Loucy (cell line): ENCODE data around the gene TOB1.

ENCODE experiments used
- H2AFZ ChIP-seq: fragments of 200-600 bp; sonication (generic); 2 replicates; pipeline ENCODE4 v1.6.0; 2016; ENCODE audit warnings: antibody characterized with exemption, mild to moderate bottlenecking, low read length, moderate library complexity
- H3F3A ChIP-seq: fragments of 200-600 bp; 2 replicates; pipeline ENCODE4 v1.6.0; 2016; ENCODE audit warnings: antibody characterized with exemption, low read depth, mild to moderate bottlenecking
- H3K27me3 ChIP-seq: fragments of 200-600 bp; sonication (generic); 2 replicates; pipeline ENCODE4 v1.6.1; 2014; ENCODE audit warnings: low read length, mild to moderate bottlenecking; ENCODE audit not compliant: insufficient read depth, poor library complexity, severe bottlenecking
- H3K36me3 ChIP-seq: fragments of 200-600 bp; sonication (generic); 2 replicates; pipeline ENCODE4 v1.6.1; 2016; ENCODE audit warnings: low read length; ENCODE audit not compliant: insufficient read depth
- H3K4me1 ChIP-seq: fragments of 200-600 bp; sonication (generic); 2 replicates; pipeline ENCODE4 v1.5.1; 2014; ENCODE audit warnings: low read length, mild to moderate bottlenecking; ENCODE audit not compliant: insufficient read depth, poor library complexity, severe bottlenecking
- H3K4me2 ChIP-seq: fragments of 200-600 bp; sonication (generic); 2 replicates; pipeline ENCODE4 v1.6.0; 2014; ENCODE audit warnings: antibody characterized with exemption, low read length, low read depth, mild to moderate bottlenecking; ENCODE audit not compliant: poor library complexity, severe bottlenecking
- H3K4me3 ChIP-seq: fragments of 200-600 bp; sonication (generic); 2 replicates; pipeline ENCODE4 v1.5.1; 2014; ENCODE audit warnings: low read length, mild to moderate bottlenecking, mixed read lengths; ENCODE audit not compliant: poor library complexity, severe bottlenecking
- H3K79me2 ChIP-seq: fragments of 200-600 bp; sonication (generic); 2 replicates; pipeline ENCODE4 v1.6.1; 2014; ENCODE audit warnings: low read length; ENCODE audit not compliant: insufficient read depth
- H3K9ac ChIP-seq: fragments of 200-600 bp; sonication (generic); 2 replicates; pipeline ENCODE4 v1.6.0; 2014; ENCODE audit warnings: mild to moderate bottlenecking, low read depth, low read length, moderate library complexity; ENCODE audit not compliant: poor library complexity, severe bottlenecking
- H3K9me2 ChIP-seq: fragments of 200-600 bp; sonication (generic); replicated peaks from 2 replicates; pipeline ENCODE4 v1.6.1; 2016; ENCODE audit warnings: low read depth, low read length, mixed read lengths
- H3K9me3 ChIP-seq: fragments of 200-600 bp; sonication (generic); 2 replicates; pipeline ENCODE4 v1.6.1; 2014; ENCODE audit warnings: mild to moderate bottlenecking, antibody characterized with exemption, low read length, low read depth; ENCODE audit not compliant: insufficient read depth
- H4K20me1 ChIP-seq: fragments of 200-600 bp; sonication (generic); 2 replicates; pipeline ENCODE4 v1.6.0; 2014; ENCODE audit warnings: antibody characterized with exemption, low read length, mild to moderate bottlenecking; ENCODE audit not compliant: insufficient read depth, poor library complexity, severe bottlenecking
- CTCF ChIP-seq: fragments of 200-600 bp; sonication (generic); conservative IDR thresholded peaks from 2 replicates; pipeline ENCODE4 v1.5.1; 2014; ENCODE audit warnings: mild to moderate bottlenecking, antibody characterized with exemption, low read length
- EZH2phosphoT487 ChIP-seq: fragments of 200-600 bp; IDR thresholded peaks from 2 replicates; pipeline ENCODE4 v1.6.1; 2018; ENCODE audit warnings: antibody characterized with exemption, mild to moderate bottlenecking, moderate library complexity, borderline replicate concordance

The TOB1 gene

GRCh38 chr17:50844117-50844700 is 21.9 kb downstream of the TOB1 start:
- H3K4me3 ChIP-seq = no peak overlapping the region
- no peaks in the 10 kb centered on the region for H3K79me2 ChIP-seq
- H3K9me3 ChIP-seq = no peaks in the 10 kb centered on the region
- H3F3A ChIP-seq = no peaks in the 10 kb centered on the region
- no peak overlapping the region for H3K9ac ChIP-seq
- H3K4me2 ChIP-seq = no peak overlapping the region
- no peaks in the 10 kb centered on the region for H4K20me1 ChIP-seq
- H3K36me3 ChIP-seq = no peaks in the 10 kb centered on the region
- H3K4me1 ChIP-seq = no peaks in the 10 kb centered on the region
- H2AFZ ChIP-seq = no peak overlapping the region
- TF ChIP-seq EZH2phosphoT487 (no peak), CTCF (no peak)
- no peaks in the 10 kb centered on the region for H3K9me2 ChIP-seq
- no peaks in the 10 kb centered on the region for H3K27me3 ChIP-seq

- Histone ChIP-seq H3K79me2 (no peaks in the 10 kb centered on the region), H3F3A (no peaks in the 10 kb centered on the region), H3K4me3 (no peak overlapping the region), H3K9me3 (no peaks in the 10 kb centered on the region), H3K9me2 (no peaks in the 10 kb centered on the region), H4K20me1 (no peaks in the 10 kb centered on the region), H3K27me3 (no peaks in the 10 kb centered on the region), H2AFZ (no peak overlapping the region), H3K4me1 (no peaks in the 10 kb centered on the region), H3K9ac (no peak overlapping the region), H3K4me2 (no peak overlapping the region), H3K36me3 (no peaks in the 10 kb centered on the region)
- TF ChIP-seq EZH2phosphoT487 (no peak), CTCF (no peak)
Measured at GRCh38 chr17:50843150-50843905, 22.8 kb downstream of the TOB1 start.

- no peak overlapping the region for H3K4me3 ChIP-seq
- H3K79me2 ChIP-seq = no peaks in the 10 kb centered on the region
- no peaks in the 10 kb centered on the region for H3K36me3 ChIP-seq
- no peaks in the 10 kb centered on the region for H3K4me1 ChIP-seq
- no peaks in the 10 kb centered on the region for H4K20me1 ChIP-seq
- H3F3A ChIP-seq = no peaks in the 10 kb centered on the region
- H3K9me2 ChIP-seq = no peaks in the 10 kb centered on the region
- no peaks in the 10 kb centered on the region for H3K9me3 ChIP-seq
- peak overlapping the region; percentile 19; the same call in 1 of the 2 replicates for H2AFZ ChIP-seq
- H3K27me3 ChIP-seq = no peaks in the 10 kb centered on the region
- TF ChIP-seq EZH2phosphoT487 (no peak), CTCF (no peak)
- H3K4me2 ChIP-seq = no peak overlapping the region
- H3K9ac ChIP-seq = no peak overlapping the region
Measured at GRCh38 chr17:50842506-50843149, 23.5 kb downstream of the TOB1 start.
